Measurements from ENCODE around the gene PRR5L. TPM values are rescaled to one million over a fixed set of nuclear protein-coding genes. Genes with fewer than 3 reads are reported as not detected.

Gene PRR5L
- total RNA-seq, 1 experiment from 2014 or later: 23.9 TPM

DNA sequence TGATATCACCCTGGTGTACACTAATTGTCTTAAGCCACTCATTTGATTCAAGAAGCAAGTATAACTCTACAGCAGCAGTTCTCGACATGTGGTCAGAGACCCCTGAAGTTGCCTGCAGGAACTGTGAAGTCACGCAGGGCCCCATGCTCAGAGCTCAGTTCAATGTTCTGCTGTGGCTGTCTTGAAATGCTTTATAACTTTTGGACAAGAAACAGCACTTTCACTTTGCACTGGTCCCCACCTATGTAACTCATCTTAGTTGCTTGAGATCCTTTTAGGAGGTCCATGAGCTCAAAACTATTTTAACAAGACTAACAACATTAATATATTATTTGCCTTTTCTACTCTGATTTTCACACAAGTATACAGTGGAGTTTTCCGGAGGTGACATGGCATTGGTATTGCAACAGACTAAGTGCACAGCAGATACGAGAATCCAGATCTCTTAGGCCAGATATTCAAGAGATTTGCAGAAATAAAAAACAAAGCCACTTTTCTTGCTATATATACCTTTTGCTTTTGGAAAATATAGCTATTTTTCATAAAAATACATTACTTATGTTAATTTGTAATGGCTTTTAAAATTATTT, 64.8 kb downstream of the PRR5L start:
- no peaks in the 10 kb centered on the region for H3K9me3 Mint-ChIP-seq (ENCODE audit: unreplicated experiment)

GRCh38 chr11:36361472-36361871, 65.4 kb downstream of the PRR5L start:
- Mint-ChIP-seq H3K9me3 (ENCODE audit: unreplicated experiment) (no peaks in the 10 kb centered on the region), H3K4me3 (ENCODE audit: unreplicated experiment) (peak overlapping the region; percentile 54), H3K36me3 (ENCODE audit: insufficient read depth, unreplicated experiment) (no peaks in the 10 kb centered on the region), H3K4me1 (ENCODE audit: insufficient read depth, unreplicated experiment) (peaks cover 32% of the 10 kb centered on the region), H3K27ac (ENCODE audit: low read depth, unreplicated experiment) (peak overlapping the region; percentile 69), H3K27me3 (ENCODE audit: insufficient read depth, unreplicated experiment) (no peaks in the 10 kb centered on the region)
- DNase-seq (ENCODE audit: unreplicated experiment): no peak
- ChIA-PET POLR2A (no interaction called here), CTCF (interaction anchor here (1.3 kb wide), 1 partner anchor 117 kb away, joined by 5 read pairs; no protein-coding TSS in a partner anchor)
- intact Hi-C loops (cut with micrococcal nuclease): no loop called here
- TF ChIP-seq, protein P1, sequence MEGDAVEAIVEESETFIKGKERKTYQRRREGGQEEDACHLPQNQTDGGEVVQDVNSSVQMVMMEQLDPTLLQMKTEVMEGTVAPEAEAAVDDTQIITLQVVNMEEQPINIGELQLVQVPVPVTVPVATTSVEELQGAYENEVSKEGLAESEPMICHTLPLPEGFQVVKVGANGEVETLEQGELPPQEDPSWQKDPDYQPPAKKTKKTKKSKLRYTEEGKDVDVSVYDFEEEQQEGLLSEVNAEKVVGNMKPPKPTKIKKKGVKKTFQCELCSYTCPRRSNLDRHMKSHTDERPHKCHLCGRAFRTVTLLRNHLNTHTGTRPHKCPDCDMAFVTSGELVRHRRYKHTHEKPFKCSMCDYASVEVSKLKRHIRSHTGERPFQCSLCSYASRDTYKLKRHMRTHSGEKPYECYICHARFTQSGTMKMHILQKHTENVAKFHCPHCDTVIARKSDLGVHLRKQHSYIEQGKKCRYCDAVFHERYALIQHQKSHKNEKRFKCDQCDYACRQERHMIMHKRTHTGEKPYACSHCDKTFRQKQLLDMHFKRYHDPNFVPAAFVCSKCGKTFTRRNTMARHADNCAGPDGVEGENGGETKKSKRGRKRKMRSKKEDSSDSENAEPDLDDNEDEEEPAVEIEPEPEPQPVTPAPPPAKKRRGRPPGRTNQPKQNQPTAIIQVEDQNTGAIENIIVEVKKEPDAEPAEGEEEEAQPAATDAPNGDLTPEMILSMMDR (IDR thresholded peaks at IDR 0.05; ENCODE audit: unreplicated experiment): no peak
- TSS peak; percentile 97 for BruUV-seq (replicated peaks)

More for the DNA sequence above, 64.8 kb downstream of the PRR5L start:
- no peak for DNase-seq (ENCODE audit: unreplicated experiment)
- intact Hi-C loops (cut with micrococcal nuclease): no loop called here
- ChIA-PET POLR2A (interaction anchor here (0.8 kb wide), 1 partner anchor 95 kb away, joined by 3 read pairs; no protein-coding TSS in a partner anchor), CTCF (interaction anchor here (1.3 kb wide), 1 partner anchor 118 kb away, joined by 5 read pairs; no protein-coding TSS in a partner anchor)
- Mint-ChIP-seq H3K27me3 (ENCODE audit: insufficient read depth, unreplicated experiment) (no peaks in the 10 kb centered on the region), H3K4me3 (ENCODE audit: unreplicated experiment) (no peak overlapping the region), H3K36me3 (ENCODE audit: insufficient read depth, unreplicated experiment) (no peaks in the 10 kb centered on the region), H3K4me1 (ENCODE audit: insufficient read depth, unreplicated experiment) (peaks cover 32% of the 10 kb centered on the region), H3K27ac (ENCODE audit: low read depth, unreplicated experiment) (peak overlapping the region; percentile 69)
- TF ChIP-seq, protein P1 (IDR thresholded peaks at IDR 0.05; ENCODE audit: unreplicated experiment): no peak
- BruUV-seq (replicated peaks): no TSS peak

DNA sequence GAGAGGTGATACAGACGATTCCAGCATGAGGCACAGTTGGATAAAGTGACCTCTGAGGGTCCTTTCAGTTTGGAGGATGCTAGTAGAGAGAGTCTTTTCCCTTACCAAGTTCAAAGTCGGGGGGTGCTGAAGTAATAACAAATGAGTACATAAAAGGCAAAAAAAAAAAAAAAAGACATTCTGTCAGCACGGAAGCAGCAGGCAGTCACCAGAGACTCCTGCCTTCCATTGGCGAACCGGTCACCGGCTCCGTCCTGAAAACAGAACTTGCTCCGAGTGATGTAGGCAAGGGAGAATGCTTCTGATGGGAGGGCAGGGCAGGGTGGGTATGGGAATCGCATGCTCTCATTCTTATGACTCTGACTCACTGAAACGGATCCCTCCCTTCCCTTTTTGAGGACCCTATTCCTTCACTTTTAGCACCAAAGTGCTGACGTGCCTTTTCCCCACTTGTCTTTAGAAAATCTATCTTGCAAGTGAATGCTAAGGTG, 65.9 kb downstream of the PRR5L start:
- no TSS peak for BruUV-seq (replicated peaks)

GRCh38 chr11:36362902-36363301, 66.8 kb downstream of the PRR5L start:
- intact Hi-C loops (cut with micrococcal nuclease): no loop called here
- POLR2A ChIA-PET: interaction anchor here (1.2 to 1.4 kb wide), 2 partner anchors 13 to 63 kb away, joined by 5 to 8 read pairs; no protein-coding TSS in a partner anchor
- DNase-seq (ENCODE audit: unreplicated experiment): peak; percentile 46
- Mint-ChIP-seq H3K27me3 (ENCODE audit: insufficient read depth, unreplicated experiment) (no peaks in the 10 kb centered on the region), H3K4me3 (ENCODE audit: unreplicated experiment) (no peak overlapping the region), H3K36me3 (ENCODE audit: insufficient read depth, unreplicated experiment) (no peaks in the 10 kb centered on the region), H3K4me1 (ENCODE audit: insufficient read depth, unreplicated experiment) (peaks cover 32% of the 10 kb centered on the region), H3K27ac (ENCODE audit: low read depth, unreplicated experiment) (no peak overlapping the region), H3K9me3 (ENCODE audit: unreplicated experiment) (no peaks in the 10 kb centered on the region)
- CTCF ChIA-PET: interaction anchor here (0.7 to 1.7 kb wide), 2 partner anchors 13 to 116 kb away, joined by 4 read pairs; no protein-coding TSS in a partner anchor
- BruUV-seq (replicated peaks): no TSS peak
- TF ChIP-seq, protein P1 (IDR thresholded peaks at IDR 0.05; ENCODE audit: unreplicated experiment): no peak

More for the DNA sequence above, 65.9 kb downstream of the PRR5L start:
- Mint-ChIP-seq H3K27me3 (ENCODE audit: insufficient read depth, unreplicated experiment) (no peaks in the 10 kb centered on the region), H3K9me3 (ENCODE audit: unreplicated experiment) (no peaks in the 10 kb centered on the region), H3K27ac (ENCODE audit: low read depth, unreplicated experiment) (peak overlapping the region; percentile 69), H3K4me3 (ENCODE audit: unreplicated experiment) (peak overlapping the region; percentile 54), H3K36me3 (ENCODE audit: insufficient read depth, unreplicated experiment) (no peaks in the 10 kb centered on the region), H3K4me1 (ENCODE audit: insufficient read depth, unreplicated experiment) (peaks cover 32% of the 10 kb centered on the region)
- POLR2A ChIA-PET: no interaction called here
- CTCF ChIA-PET: no interaction called here
- DNase-seq (ENCODE audit: unreplicated experiment): peak; percentile 59
- intact Hi-C loops (cut with micrococcal nuclease): no loop called here
- TF ChIP-seq, protein P1 (IDR thresholded peaks at IDR 0.05; ENCODE audit: unreplicated experiment): no peak

Measured in MCF 10A (cell line).